GM19397 (cell line): ENCODE data around the gene RNF14.
"Not testable (repeated sequence)": the region's sequence is repeated elsewhere in the genome, so short reads cannot be mapped to it uniquely, and the experiment has no call there.

Source experiments
- ATAC-seq: cut with Tn5 transposase; IDR thresholded peaks from one replicate; pipeline ENCODE4 v1.9.1; 2021; ENCODE audit warnings: mild to moderate bottlenecking, moderate library complexity; ENCODE audit not compliant: unreplicated experiment

Gene RNF14

DNA sequence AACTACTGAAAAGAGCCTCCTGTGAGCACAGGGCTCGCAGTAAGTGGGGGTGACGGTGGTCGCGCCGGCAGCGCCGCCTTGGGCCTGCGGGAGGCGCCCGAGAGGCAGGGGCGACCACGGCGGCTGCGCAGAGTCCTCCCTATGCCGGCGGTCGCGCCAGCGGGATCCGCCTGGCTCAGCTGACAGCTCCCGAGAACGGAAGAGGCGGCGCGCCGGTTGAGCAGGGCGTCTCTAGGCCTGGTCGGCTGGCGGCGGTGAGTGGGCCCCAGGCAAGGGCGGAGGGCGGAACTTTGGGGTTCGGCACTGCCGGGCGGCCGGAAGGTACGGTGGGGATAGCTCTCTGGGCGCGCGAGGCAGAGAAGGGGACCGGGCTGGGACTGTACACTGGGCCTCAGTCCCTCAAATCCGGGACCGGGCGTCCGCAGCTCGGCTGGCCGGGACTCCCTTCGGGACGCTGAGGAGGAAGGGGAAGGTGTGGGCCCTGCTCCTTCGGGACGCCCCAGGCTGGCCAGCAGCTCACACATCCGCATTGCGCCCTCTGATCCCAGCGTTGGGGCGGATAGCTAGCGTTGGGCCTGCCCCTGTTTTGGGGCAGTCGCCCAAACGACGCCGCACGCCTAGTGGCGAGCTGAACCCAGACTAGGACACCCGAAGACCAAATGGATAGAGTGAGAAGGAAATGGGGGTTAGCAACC lies at the start of gene RNF14:
Gene RNF14 (plus strand): TSS at position 192 of the 695 bp plus-strand sequence. CDS start 4,484 bp downstream, outside the sequence.
- ATAC-seq, result peak; percentile 91

DNA sequence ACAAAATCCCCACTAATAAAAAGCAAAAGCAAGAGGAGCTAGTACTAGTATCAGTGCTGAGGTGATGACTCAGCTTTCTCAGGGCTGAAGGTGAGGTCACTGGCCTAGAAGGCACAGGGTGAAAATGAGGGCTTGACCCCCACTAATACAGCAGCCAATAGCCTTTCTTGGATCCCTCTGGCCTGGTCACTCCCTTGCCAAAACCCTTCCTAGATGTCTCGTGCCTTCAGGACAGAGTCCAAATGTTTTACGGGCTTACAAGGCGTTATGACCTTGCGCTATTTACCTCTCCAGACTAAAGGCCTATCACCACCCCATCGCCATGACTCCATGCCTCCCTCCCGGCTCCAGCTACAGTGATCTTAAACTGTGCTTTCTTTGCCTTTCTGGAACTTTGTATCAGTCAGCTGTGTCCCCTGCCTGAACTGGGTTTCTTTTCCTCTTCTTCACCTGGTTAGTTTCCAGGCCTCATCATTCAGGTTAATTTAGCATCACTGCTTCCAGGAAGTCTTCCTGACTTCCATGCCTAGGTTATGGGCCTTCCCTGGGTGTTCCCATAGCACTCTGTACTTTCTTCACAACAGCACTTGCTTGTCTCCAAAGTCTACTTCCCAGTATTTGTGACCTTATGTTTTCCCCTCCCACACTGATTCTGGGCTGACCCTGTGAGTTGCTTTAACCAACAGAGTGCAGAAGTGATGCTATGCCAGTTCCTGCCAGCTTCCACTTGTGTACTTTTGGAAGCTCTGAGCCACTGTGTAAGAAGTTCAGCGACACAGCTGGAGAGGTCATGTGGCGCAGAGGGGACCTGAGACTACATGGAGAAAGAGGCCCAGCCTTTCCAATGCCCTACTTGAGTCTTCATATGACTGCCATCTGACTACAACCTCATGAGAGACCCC lies 49.4 kb upstream of the RNF14 start:
- ATAC-seq, result no peak

DNA sequence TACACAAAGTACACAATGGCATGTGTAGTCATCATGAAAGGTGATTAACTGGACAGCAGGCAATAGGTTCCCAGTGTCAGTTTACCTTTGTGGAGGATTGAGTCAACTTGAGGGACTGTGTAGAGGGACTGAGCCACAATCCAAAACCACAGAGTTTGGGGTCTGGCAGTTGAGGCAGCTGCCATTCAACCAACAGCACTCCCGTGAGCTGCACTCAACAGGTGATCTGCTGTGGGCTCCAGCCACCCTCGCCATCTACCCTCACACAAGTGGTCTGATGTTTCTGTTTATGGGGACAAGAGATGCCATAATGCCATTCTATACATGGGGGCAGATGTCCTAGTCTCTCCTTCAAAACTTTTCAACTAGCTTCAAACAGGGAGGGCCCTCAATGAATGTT lies 48.1 kb upstream of the RNF14 start:
- no peak for ATAC-seq

- ATAC-seq, result not testable (repeated sequence)
These were observed 46.0 kb upstream of the RNF14 start for GRCh38 chr5:141922827-141923447.

DNA sequence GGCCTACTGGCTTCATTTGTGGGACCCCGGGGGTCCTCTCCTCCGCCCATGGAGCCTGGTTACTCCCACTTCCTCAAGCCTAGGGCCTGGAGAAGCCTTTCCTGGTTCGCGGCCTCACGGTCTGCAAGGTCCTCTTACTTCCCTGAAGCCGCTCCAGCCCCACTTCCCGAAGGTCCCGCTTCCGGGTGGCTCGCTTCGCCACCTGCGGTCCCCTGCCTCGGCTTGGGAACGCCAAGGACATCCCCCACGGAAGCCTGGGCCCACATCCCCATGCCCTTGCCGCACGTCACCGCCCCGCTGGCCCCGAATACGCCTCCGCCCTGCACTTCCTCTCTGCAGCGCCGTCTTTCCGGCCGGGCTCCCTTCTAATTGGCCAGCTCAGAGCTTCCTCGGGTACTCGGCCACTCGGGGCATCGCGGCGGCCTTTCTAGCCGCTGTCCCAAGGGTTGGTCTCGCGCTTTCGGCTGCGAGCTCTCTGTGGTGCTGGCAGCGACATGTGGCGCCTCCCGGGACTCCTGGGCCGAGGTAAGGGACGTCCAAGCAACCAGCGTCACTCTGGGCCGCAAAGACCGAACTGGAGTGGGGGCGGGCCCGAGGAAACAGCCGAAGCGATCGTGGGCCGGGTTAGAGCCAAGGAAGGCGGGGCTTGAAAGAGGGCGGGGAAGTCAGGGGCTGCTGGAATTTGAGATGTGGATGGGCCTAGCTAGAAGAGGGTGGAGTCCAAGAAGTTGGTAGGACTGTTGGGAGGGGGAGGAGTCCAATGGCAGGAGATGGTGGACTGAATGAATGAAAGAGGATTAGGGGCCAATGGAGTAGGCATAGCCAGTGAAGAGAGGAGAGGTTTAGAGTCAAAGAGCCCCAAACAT lies 45.2 kb upstream of the RNF14 start, which contains the start of gene DELE1:
Gene DELE1 (plus strand): TSS at position 424 of the 866 bp plus-strand sequence. CDS start 71 bp downstream, at position 495.
- ATAC-seq, result peak; percentile 99

DNA sequence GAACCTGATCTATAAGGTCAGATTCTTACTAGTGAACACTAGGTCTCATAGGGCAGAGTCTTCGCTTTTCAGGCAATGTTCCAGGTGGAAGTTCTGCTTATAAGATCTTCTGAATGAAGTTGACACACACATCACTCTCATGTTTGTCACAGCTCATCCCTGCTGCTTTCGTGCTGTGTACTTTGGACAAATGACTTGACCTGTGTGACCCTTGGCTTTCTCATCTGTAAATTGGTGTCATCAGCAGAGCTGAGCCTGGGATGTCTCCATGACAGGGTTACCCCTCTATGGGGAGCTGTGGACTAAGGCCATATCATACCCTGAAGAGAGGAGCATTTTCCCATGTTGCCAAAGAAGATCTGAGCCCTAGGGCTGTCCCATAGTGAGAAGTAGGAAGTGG lies 42.5 kb upstream of the RNF14 start:
- ATAC-seq, result no peak

GRCh38 chr5:141928051-141928450 lies 40.9 kb upstream of the RNF14 start:
- no peak for ATAC-seq

DNA sequence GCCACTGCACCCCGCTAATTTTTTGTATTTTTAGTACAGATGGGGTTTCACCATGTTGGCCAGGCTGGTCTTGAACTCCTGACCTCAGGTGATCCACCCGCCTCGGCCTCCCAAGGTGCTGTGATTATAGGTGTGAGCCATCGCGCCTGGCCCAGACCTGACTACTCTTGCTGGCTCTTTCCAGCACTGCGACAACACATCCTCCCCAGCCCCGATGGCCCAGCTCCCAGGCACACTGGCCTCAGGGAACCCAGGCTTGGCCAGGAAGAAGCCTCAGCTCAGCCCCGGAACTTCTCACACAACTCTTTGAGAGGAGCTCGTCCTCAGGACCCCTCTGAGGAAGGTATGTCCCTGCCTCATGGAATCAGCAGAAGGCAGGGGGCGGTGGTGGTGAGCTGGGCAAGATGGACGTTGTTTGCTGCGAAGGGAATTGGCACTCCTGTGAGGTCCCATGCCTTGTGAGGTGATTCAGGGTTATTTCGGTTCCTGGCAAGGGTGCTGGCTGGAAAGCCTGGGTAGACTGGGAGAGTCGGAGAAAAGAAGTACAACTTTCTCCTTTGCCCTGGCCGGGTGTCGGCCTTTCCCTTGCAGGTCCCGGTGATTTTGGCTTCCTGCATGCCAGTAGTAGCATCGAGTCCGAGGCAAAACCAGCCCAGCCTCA lies 39.4 kb upstream of the RNF14 start:
- ATAC-seq, result no peak

- ATAC-seq, result no peak
These were observed 37.2 kb upstream of the RNF14 start for GRCh38 chr5:141931694-141932093.

GRCh38 chr5:141933151-141933550 lies 35.8 kb upstream of the RNF14 start:
- no peak for ATAC-seq

DNA sequence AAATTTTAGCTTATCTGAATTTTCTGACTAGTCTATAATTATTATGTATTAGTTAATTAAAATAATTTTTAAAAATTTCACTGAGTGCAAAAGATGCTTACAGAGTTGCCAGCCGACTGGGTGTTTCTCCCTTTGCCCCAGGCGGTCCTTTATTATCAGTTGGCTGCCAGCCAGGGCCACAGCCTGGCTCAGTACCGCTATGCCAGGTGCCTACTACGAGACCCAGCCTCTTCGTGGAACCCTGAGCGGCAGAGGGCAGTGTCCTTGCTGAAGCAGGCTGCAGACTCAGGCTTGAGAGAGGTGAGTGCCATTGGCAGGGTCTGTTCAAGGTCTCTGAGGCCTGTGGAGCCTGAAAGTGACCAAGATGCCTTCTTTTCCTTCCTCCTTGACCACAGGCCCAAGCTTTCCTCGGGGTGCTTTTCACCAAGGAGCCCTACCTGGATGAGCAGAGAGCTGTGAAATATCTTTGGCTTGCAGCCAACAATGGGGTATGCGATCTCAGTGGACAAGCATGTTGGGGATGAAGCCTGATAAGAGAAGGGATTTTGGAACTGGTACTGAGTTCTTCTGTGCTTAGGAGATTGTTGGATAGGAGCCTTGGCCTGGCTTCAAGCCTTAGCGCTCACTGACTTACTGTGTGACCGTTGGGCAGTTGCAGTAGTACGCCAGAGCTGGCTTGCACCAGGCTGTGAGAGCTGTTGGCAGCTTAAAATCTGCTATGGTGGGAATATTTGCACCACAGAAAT lies 34.6 kb upstream of the RNF14 start:
- ATAC-seq, result no peak

DNA sequence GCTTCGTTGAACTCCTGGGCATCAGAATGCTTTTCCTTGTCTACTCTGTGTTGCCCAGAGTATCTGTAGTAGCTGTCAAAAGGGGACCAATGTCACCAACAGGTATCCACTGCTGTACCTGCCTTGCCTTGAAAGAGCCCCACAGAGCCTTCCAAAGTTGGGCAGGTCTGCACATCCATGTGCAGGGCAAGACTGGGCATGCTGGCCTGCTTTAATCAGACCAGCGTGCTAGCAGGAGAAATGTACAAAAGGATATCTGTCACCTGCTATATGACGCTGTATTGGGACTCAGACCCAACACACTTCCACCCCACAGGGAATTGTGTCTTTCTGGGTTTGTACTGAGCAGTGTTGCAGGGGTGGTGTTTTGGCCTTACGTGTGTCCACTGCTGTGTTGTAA lies 33.4 kb upstream of the RNF14 start:
- no peak for ATAC-seq

- ATAC-seq, result no peak
These were observed 28.1 kb upstream of the RNF14 start for GRCh38 chr5:141940695-141941271.

GRCh38 chr5:141941307-141941706 lies 27.6 kb upstream of the RNF14 start:
- ATAC-seq, result no peak

GRCh38 chr5:141941779-141942178 lies 27.1 kb upstream of the RNF14 start:
- no peak for ATAC-seq

DNA sequence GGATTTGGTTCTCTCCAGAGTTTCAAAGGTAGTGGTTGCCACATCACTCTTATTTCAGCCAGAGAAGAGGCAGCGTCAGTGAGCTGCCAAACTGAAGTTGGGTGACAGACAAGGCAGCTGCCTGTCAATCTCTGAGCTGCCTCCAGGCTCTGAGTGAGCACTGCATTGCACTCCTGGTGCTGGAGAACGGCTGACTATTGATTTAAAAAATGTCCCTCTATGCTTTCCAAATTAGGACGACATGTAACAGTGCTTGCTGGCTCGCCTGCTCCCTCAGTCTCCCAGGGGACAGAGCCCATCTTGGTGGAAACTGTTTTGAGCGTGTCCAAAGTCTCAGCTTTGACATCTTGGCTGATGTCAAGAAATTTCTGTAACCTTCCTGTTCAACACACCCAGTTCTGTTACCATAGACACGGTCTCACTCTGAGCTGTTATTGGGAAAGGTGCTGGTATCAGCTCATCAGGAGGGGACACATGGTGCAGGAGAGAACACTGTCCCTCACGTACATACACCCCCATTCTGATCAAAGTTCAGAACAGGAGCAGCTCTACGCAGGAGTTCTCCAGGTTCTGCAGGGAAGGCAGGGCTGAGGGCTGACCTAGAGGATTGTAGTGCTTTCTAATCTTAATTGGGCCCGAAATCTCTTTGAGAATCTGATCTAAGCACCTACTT lies 26.6 kb upstream of the RNF14 start:
- no peak for ATAC-seq

DNA sequence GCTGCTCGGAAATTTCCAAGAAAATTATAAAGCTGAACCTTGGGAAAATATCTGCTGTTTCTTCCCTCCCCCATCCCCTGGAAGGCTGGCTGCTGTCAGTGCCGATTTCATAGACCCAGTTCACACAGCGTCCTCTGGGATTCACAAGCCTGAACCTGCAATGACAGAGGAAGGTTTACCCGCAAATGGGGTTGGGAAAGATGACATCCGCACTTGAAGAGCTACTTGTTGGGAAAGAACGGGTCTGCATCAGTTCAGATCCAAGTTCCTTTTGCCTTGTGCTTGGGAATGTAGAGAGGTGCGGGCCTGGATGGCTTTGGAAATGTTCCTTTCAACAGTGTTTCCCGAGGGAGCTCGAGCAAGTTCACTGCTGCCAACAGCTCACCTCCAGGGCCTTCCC lies 24.8 kb upstream of the RNF14 start:
- ATAC-seq, result no peak

- ATAC-seq, result no peak
These were observed 23.3 kb upstream of the RNF14 start for GRCh38 chr5:141945511-141946051.
